Neural cell (in vitro differentiated cells): ENCODE results near the gene ENPEP.

Experiments
- EP300 ChIP-seq: fragments of 450-650 bp; conservative IDR thresholded peaks from 2 replicates; pipeline ENCODE4 v1.6.1; 2014; ENCODE audit warnings: antibody characterized with exemption, mild to moderate bottlenecking, moderate library complexity; ENCODE audit not compliant: poor library complexity, severe bottlenecking
- EZH2 ChIP-seq: fragments of 200-600, 300-800 bp; shearing (Covaris generic), sonication (generic); IDR thresholded peaks from 2 replicates; pipeline ENCODE4 v1.6.1; 2014; ENCODE audit warnings: antibody characterized with exemption, low read length, borderline replicate concordance, mild to moderate bottlenecking; ENCODE audit not compliant: insufficient read depth, poor library complexity, severe bottlenecking
- POLR2AphosphoS5 ChIP-seq: IDR thresholded peaks from 2 replicates; pipeline ENCODE4 v1.6.1; 2012
- TAF1 ChIP-seq: IDR thresholded peaks from 2 replicates; pipeline ENCODE4 v1.6.1; 2012; ENCODE audit warnings: low read depth
- TF ChIP-seq, protein P1 (sequence below): fragments of 450-650 bp; IDR thresholded peaks from 2 replicates; pipeline ENCODE4 v1.5.1; 2014; ENCODE audit warnings: antibody characterized with exemption, mild to moderate bottlenecking, moderate library complexity; ENCODE audit not compliant: poor library complexity, severe bottlenecking
- TF ChIP-seq, protein P2 (sequence below): IDR thresholded peaks from 2 replicates; pipeline ENCODE4 v1.6.1; 2012; ENCODE audit warnings: borderline replicate concordance

DNA sequence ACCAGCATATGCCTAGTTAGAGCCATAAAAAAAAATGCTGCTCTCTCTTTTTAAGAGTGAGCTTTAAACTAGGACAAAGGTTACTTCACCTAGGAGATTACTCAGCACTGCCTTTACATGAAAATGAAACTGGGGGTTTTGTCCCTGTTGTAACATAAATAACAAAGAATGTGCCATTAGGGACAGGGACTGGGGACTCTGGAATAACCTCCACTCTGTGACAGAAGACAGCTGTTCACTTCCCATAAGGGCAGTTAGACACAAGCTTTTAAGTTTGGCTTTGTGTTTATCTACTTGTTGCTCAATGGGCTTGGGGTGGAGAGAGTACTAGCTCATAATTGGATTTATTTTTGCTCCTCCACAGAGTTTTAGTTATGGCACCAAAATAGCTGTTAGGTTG is 11.9 kb downstream of the ENPEP start:
- TF ChIP-seq, protein P1, sequence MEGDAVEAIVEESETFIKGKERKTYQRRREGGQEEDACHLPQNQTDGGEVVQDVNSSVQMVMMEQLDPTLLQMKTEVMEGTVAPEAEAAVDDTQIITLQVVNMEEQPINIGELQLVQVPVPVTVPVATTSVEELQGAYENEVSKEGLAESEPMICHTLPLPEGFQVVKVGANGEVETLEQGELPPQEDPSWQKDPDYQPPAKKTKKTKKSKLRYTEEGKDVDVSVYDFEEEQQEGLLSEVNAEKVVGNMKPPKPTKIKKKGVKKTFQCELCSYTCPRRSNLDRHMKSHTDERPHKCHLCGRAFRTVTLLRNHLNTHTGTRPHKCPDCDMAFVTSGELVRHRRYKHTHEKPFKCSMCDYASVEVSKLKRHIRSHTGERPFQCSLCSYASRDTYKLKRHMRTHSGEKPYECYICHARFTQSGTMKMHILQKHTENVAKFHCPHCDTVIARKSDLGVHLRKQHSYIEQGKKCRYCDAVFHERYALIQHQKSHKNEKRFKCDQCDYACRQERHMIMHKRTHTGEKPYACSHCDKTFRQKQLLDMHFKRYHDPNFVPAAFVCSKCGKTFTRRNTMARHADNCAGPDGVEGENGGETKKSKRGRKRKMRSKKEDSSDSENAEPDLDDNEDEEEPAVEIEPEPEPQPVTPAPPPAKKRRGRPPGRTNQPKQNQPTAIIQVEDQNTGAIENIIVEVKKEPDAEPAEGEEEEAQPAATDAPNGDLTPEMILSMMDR = no peak
- TF ChIP-seq POLR2AphosphoS5 = no peak
- no peak for TF ChIP-seq EZH2
- TF ChIP-seq EP300 = no peak
- no peak for TF ChIP-seq TAF1
- TF ChIP-seq, protein P2, sequence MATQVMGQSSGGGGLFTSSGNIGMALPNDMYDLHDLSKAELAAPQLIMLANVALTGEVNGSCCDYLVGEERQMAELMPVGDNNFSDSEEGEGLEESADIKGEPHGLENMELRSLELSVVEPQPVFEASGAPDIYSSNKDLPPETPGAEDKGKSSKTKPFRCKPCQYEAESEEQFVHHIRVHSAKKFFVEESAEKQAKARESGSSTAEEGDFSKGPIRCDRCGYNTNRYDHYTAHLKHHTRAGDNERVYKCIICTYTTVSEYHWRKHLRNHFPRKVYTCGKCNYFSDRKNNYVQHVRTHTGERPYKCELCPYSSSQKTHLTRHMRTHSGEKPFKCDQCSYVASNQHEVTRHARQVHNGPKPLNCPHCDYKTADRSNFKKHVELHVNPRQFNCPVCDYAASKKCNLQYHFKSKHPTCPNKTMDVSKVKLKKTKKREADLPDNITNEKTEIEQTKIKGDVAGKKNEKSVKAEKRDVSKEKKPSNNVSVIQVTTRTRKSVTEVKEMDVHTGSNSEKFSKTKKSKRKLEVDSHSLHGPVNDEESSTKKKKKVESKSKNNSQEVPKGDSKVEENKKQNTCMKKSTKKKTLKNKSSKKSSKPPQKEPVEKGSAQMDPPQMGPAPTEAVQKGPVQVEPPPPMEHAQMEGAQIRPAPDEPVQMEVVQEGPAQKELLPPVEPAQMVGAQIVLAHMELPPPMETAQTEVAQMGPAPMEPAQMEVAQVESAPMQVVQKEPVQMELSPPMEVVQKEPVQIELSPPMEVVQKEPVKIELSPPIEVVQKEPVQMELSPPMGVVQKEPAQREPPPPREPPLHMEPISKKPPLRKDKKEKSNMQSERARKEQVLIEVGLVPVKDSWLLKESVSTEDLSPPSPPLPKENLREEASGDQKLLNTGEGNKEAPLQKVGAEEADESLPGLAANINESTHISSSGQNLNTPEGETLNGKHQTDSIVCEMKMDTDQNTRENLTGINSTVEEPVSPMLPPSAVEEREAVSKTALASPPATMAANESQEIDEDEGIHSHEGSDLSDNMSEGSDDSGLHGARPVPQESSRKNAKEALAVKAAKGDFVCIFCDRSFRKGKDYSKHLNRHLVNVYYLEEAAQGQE = no peak
